ENCODE results near the gene STK11.

DNA sequence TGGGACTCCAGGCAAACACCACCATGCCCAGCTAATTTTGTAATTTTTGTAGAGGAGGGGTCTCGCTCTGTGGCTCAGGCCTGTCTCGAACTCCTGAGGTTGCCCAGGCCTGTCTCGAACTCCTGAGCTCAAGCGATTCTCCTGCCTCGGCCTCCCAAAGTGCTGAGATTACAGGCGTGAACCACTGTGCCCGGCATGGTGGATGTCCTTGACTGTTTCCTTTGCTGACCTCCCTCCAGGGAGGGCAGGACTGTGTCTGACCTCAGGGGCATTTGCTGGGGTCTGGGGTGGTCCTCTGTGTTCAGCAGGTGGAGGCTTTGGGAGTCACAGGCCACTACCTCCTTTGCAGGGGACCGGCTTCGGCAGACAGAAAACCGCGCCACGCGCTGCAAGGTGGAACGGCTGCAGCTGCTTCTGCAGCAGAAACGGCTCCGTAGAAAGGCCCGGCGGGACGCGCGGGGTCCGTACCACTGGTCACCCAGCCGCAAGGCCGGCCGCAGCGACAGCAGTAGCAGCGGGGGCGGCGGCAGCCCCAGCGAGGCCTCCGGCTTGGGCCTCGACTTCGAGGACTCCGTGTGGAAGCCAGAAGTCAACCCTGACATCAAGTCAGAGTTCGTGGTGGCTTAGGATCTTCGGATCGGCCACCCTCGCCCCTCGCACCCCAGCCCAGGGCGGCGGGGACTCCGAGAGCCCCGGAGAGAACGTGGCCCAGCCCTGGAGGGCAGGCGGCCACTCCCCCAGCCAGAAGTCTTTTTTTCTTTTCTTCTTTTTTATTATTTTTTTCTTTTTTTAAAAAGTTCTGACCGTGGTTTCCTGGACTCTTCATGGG is 51.3 kb downstream of the STK11 start:
- TF ChIP-seq, protein P1, sequence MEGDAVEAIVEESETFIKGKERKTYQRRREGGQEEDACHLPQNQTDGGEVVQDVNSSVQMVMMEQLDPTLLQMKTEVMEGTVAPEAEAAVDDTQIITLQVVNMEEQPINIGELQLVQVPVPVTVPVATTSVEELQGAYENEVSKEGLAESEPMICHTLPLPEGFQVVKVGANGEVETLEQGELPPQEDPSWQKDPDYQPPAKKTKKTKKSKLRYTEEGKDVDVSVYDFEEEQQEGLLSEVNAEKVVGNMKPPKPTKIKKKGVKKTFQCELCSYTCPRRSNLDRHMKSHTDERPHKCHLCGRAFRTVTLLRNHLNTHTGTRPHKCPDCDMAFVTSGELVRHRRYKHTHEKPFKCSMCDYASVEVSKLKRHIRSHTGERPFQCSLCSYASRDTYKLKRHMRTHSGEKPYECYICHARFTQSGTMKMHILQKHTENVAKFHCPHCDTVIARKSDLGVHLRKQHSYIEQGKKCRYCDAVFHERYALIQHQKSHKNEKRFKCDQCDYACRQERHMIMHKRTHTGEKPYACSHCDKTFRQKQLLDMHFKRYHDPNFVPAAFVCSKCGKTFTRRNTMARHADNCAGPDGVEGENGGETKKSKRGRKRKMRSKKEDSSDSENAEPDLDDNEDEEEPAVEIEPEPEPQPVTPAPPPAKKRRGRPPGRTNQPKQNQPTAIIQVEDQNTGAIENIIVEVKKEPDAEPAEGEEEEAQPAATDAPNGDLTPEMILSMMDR (IDR thresholded peaks at IDR 0.05) = no peak
- TF ChIP-seq, protein P2, sequence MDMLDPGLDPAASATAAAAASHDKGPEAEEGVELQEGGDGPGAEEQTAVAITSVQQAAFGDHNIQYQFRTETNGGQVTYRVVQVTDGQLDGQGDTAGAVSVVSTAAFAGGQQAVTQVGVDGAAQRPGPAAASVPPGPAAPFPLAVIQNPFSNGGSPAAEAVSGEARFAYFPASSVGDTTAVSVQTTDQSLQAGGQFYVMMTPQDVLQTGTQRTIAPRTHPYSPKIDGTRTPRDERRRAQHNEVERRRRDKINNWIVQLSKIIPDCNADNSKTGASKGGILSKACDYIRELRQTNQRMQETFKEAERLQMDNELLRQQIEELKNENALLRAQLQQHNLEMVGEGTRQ (IDR thresholded peaks at IDR 0.05; ENCODE audit: borderline replicate concordance, low read depth, low read length) = no peak
- TF ChIP-seq POLR2AphosphoS5 (IDR thresholded peaks at IDR 0.05; ENCODE audit: low read depth, low read length) = no peak

Measured in SK-N-SH (cell line).